ENCODE data around the gene RAG2. TPM values are rescaled to one million over a fixed set of nuclear protein-coding genes. Genes with fewer than 3 reads are reported as not detected.

Gene RAG2
- polyA plus RNA-seq, 4 donors: 0.37 to 0.73 (median 0.51) TPM

DNA sequence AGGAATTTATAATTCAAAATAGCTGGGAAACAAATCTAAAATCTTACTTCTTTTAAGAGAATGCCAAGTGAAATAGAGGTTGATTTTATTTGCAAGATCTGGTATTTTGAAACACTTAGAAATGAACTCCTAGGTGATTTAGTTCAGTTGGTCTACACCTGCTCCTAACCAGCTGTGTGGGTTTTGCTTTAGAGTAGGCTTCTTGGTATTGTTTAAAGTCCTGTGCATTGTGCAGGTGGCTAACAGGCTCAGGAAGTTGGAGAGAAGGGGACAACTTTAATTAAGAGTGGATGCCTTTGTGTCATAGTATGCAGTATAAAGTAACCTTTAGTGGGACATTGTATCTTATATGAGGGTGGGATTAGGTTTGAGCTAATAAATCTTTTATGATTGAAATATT, 4.1 kb upstream of the RAG2 start:
- no peak for DNase-seq (ENCODE audit: low read depth in 4 of 4, low spot score in 2 of 4)

DNA sequence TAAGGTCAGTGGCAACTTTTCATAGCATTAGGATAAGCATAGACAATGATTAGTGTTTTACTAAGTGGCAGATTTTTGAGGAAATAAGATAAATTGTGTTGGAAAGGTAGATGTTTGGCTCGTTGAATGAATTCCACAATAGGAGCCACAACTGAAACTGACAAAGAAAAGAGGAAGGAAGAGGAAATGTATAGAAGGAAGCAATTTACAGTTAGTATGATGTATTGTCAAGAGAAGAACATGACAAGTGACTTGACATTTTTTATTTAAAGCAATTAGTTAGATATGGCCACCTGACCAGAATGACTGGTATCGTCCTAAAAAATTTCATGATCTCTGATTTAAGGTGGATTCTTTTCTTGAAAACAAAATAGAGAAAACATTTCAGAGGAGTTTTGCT, 3.1 kb upstream of the RAG2 start:
- no peak for DNase-seq (ENCODE audit: low read depth in 4 of 4, low spot score in 2 of 4)

DNA sequence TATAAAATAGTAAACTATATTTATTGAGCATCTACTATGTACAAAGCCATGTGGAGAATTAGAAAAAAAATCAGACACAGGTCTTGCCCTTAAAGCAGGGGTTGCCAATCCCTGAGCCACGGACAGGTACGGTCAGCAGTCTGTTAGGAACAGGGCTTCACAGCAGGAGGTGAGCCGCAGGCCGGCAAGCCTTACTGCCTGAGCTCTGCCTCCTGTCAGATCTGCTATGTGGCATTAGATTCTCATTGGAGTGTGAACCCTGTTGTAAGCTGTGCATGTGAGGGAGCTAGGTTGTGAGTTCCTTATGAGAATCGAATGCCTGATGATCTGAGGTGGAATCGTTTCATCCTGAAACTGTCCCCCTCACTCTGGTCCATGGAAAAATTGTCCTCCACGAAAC, 2.1 kb upstream of the RAG2 start:
- DNase-seq (ENCODE audit: low read depth in 4 of 4, low spot score in 2 of 4): no peak

DNA sequence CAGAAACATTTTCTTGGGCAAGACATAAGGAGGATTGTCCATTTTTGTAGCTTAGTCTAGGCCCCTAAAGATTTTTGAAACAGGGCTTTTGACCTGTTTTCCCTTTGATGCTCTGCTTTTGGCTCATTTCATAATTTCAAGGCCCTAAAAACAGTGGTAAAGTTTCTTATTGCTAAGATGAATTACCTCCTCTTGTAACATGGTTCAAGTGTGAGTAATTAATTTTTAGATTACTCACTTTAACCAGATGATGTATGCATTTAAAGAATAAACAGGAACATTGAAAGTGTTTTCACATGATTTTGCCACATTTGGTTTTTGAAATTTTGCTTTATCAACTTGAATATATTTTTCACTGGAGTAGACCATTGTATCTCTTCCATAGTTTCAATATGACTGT, 1.2 kb downstream of the RAG2 start:
- no peak for DNase-seq (ENCODE audit: low read depth in 4 of 4, low spot score in 2 of 4)

DNA sequence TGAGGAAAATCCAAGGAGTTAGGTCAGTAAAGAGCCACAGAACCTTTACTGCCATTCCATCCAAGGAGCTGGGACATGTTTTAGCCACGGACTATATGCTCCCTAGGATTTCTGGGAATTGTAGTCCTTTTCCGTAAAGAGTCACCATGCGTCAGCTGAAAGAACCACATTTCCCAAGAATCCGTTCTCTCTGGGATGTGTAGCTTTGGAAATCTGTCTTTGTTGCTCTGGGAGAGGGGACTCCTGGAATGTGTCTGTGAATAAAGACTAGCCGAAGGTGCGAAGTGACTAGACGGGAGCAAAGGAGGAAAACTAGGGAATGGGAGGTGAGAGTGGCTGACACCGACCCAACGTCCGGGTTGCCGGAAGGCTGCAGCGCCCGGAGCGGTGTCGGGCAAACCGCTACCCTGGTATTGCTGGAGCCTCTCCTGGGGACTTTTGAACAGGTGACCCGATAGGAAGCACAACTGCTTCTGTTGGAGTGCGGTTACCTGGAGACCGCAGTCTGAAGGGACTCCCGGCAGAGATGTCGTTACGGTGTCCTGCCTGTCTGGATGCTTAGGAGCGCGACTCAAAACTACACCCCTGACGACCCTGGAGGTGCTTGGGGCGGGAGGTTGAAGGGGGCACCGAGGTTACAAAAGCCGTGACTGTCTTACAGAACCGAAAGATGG, 3.6 kb downstream of the RAG2 start, which contains the start of gene IFTAP:
IFTAP (plus strand) TSS at position 187 of the 674 bp plus-strand sequence. CDS start 15,602 bp downstream, outside the sequence.
- peak; percentile 70 to 96 (median 90) for DNase-seq (ENCODE audit: low read depth in 4 of 4, low spot score in 2 of 4)

DNA sequence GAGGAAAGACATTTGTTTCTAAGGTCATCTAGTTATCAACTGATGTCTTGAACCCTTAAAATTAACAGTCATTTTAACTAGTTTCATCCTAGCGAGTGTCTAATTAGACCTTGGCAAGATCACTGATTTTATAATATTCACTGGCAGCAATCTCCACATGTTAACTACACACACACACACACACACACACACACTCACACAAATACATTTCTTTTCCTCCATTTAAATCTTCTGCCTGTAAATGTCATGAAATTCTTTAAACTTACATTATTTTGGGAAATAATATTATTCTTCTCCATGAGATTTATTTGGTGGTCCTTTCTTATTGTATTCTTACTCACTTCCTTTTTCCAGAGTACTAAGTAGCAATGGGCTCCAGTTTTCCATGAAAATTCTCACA, 6.6 kb downstream of the RAG2 start:
- DNase-seq (ENCODE audit: low read depth in 4 of 4, low spot score in 2 of 4): no peak

DNA sequence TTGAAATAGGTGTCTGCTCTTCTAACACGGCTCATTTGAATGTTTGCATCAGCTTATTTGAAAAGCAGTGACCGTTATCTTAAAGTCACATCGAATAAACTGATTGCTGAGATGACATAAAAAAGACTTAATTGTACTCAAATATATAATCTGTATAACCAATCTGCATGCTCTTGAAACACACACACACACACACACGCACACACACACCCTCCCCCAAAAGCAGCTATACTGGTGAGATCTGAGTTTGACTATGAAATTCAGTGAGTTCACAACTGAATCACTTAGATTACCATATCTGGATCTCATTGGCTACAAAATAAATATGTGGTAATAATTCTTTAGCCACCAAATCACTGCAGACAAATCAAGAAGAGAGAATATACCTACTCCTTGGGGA, 7.5 kb downstream of the RAG2 start:
- no peak for DNase-seq (ENCODE audit: low read depth in 4 of 4, low spot score in 2 of 4)

DNA sequence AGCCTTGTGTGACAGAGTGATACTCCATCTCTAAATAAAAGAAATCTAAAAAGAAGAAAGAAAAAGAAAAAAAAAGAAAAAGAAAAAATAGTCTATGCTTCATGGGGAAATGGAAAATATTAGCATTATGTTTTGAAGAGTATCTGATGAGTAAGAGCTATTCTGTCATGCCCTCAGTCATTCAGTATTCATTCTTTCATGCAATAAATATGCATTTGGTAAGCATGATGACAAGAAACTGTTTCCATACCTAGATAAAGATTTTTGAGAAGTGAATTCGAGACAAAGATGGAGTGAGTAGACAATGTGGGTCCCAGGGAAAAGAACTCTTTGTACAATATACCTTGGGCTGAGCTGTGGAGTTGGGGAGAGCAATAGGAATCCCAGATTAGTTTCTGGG, 9.9 kb downstream of the RAG2 start:
- DNase-seq (ENCODE audit: low read depth in 4 of 4, low spot score in 2 of 4): no peak

DNA sequence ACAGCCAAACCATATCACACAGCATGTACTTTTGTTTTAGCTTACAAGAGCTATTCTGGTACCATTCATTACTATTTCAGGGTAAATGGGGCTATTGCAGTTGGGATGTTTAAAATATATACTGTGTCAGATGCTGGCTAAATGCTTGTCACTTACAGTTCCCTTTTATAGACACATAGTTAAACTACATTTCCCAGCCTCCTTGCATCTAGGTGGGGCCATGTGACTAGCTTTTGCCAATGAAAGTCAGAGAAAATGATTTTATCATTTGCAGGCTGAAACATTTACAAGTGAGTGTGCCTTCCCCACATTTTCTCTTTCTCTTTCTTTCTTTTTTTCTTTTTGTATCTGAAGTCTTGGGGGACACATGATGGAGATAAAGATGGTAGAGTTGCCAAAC, 11.5 kb downstream of the RAG2 start:
- DNase-seq (ENCODE audit: low read depth in 4 of 4, low spot score in 2 of 4): no peak

DNA sequence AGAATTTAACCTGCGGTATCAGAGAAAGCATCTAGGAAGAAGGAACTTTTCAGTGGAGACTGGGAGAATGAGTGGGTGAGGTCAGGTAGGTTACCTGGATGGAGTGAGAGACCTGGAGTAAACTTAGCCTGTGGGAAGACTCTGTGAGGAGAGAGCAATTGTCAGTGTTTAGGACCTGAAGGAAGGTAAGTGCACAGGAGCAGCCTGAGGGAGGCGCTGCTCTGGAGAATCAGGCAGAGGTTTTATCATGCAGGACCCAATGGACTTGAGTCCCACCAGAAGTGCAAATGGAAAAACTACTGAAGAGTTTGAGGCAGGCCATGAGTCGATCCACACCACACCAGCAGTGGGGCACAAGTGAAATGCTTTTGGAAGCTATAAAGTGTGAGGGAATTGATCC, 14.4 kb downstream of the RAG2 start:
- no peak for DNase-seq (ENCODE audit: low read depth in 4 of 4, low spot score in 2 of 4)

DNA sequence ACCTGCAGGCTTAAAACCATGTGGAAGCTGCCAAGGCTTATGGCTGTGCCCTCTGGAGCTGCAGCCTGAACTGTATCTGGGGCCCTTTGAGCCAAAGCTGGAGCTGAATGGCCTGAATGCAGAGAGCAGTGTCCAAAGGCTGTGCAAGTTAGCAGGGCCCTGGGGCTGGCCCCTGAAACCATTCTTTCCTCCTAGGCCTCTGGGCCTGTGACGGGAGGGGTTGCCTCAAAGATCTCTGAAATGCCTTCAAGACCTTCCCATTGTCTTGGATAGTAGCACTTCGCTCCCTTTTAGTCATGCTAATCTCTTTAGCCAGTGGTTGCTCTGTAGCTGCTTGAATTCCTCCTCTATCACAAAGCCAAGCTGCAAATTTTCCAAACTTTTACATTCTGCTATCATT, 16.5 kb downstream of the RAG2 start:
- no peak for DNase-seq (ENCODE audit: low read depth in 4 of 4, low spot score in 2 of 4)

DNA sequence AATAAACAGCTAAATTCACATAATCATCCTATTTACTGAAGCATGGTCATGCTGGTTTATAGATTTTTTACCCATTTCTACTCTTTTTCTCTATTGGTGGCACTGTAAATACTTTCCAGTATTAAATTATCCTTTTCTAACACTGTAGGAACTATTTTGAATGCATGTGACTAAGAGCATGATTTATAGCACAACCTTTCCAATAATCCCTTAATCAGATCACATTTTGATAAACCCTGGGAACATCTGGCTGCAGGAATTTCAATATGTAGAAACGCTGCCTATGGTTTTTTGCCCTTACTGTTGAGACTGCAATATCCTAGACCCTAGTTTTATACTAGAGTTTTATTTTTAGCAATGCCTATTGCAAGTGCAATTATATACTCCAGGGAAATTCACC, 19.6 kb downstream of the RAG2 start:
- no peak for DNase-seq (ENCODE audit: low read depth in 4 of 4, low spot score in 2 of 4)

DNA sequence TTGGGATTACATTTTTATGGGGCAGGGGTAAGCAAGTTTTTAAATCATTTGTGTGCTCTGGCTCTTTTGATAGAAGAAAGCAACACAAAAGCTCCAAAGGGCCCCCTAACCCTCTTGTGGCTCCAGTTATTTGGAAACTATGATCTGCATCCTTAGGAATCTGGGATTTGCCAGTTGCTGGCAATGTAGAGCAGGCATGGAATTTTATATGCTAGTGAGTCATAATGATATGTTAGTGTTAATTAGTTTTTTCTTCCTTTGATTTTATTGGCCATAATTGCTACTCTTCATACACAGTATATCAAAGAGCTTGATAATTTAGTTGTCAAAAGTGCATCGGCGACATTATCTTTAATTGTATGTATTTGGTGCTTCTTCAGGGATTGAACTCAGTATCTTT, 20.2 kb downstream of the RAG2 start:
- DNase-seq (ENCODE audit: low read depth in 4 of 4, low spot score in 2 of 4): no peak

DNA sequence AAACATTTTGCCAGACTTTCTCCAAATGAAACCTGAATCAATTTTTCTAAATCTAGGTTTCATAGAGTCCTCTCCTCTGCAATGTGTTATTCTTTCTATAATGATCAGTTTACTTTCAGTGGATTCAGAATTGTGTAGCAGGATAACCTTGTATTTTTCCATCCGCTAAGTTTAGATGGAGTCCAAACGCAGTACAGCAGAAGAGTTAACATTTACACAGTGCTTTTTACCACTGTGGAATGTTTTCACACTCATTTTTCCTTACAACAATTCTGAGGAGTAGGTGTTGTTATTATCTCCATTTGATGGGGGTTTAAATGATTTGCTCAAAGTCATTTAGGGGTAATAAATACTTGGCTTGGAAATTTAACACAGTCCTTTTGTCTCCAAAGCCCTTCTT, 20.7 kb downstream of the RAG2 start:
- no peak for DNase-seq (ENCODE audit: low read depth in 4 of 4, low spot score in 2 of 4)

DNA sequence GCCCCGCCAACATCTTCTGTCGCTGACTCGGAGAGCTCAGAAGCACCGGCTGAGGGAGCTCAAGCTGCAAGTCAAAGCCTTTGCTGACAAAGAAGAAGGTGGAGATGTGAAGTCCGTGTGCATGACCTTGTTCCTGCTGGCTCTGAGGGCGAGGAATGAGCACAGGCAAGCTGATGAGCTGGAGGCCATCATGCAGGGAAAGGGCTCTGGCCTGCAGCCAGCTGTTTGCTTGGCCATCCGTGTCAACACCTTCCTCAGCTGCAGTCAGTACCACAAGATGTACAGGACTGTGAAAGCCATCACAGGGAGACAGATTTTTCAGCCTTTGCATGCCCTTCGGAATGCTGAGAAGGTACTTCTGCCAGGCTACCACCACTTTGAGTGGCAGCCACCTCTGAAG, 23.6 kb downstream of the RAG2 start:
- no peak for DNase-seq (ENCODE audit: low read depth in 4 of 4, low spot score in 2 of 4)

DNA sequence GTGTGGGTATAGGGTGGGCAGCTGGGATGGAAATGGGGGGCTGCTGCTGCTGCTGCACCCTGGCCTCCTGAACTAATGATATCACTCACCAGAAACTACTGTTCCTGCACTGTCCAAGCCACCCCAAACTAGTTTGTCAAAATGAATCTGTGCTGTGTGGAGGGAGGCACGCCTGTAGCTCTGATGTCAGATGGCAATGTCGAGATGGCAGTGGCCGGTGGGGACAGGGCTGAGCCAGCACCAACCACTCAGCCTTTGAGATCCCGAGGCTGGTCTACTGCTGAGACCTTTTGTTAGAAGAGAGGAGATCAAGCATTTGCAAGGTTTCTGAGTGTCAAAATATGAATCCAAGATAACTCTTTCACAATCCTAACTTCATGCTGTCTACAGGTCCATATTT, 28.9 kb downstream of the RAG2 start:
- no peak for DNase-seq (ENCODE audit: low read depth in 4 of 4, low spot score in 2 of 4)

DNA sequence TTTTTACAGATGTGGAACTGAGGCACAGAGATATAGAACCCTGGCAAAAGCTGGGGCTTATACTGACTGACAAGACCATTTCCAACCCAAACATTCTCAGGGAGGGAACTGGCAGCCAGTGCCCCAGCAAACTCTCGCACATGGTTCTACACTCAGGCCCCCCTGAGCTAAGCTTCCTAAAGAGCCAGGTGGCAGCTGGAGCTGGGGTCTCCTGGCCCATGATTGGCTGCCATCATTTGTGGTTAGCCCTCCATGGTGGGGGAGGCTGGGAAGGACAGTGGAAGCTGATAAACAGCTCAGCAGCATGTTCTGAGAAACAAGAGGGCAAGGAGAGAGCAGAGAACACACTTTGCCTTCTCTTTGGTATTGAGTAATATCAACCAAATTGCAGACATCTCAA, 30.3 kb downstream of the RAG2 start, which contains the start of gene RAG1:
RAG1 (plus strand) TSS at position 314 of the 400 bp plus-strand sequence. CDS start 5,298 bp downstream, outside the sequence.
- DNase-seq (ENCODE audit: low read depth in 4 of 4, low spot score in 2 of 4): no peak

DNA sequence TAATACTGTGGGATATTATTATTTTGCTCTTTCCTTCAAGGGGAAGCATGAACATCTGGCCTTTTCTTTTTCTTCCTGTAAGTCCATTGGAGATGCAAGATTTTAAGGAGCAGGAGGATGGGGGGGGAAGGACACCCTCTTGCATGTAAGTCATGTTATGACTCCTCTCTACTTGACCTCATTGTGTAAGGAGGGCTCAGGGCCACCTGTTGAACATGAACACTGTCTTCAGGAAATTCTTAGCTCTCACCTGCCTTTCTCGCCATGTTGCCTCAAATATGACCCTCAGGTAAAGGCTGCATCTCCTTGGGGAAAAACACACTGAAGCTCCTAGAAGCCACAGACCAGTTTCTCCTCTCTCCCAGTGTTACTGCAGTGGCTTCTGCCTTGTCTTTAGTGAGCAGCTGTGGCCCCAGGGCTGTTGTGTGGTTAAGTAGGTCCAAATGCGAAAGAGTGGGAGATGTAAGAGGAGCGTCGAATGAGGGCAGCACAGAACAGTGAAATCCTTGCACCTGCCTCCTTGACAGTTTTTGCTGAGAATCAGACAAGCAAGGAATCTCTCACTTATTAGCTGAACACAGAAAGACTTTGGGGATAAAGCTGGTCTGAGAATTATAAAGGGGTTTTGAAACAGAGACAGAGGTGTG, 31.5 kb downstream of the RAG2 start:
- DNase-seq (ENCODE audit: low read depth in 4 of 4, low spot score in 2 of 4): no peak

DNA sequence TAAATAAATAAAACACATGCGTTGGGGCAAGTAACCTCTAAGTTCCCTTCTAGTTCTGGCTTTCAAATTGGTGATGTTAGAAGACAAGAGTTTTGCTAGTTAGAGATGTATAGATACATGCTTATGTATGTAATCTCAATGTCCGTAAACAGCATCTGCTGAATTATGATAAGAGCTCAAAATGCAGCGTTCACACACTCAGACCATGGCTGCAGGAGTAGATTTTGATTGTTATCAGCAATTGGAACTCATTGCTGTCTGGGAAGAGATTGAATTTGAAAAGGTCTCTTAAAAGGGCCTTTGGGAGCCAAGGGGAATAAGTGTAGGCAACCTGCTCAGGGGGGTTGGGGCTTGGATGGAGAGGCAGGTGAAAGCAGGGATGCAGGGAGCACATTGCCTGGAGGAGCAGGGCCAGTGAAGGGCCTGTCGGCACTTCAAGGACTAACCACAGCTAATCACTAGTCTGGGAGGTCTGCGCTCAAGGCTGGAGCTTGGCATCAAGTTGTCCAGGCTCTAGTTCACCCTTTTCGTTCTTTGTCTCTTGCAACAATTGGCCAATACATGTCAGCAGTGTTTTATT, 32.9 kb downstream of the RAG2 start:
- no peak for DNase-seq (ENCODE audit: low read depth in 4 of 4, low spot score in 2 of 4)

DNA sequence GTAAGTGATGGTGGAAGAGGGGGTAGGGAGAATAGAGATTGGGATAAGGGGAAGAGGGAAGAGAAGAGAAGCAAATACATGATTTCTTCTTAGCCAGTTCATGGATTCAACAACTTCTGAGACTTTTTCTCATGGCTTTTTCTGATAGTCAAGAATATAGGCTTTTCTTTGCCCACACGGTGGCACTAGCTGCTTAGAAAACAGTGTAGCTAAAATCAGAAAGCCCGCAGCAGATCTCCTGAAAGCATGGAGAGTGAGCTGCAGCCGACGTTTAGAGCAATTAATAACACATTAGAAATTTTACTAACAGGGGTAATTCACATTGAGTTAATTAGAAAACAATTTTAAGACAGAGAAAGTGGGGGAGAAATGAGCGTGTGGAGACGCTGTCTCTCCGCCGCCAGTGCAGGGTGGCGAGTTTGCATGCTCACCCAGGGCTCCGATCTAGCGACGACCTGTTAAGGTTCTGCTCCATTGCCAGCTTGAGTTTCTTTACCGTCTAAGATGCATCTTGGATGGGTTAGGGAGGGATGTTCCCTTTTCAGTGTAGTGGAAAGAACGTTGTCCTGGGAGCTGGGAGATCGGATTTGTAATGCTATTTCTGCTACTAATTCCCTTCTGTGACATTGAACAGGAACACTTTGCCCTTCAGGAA, 33.5 kb downstream of the RAG2 start:
- DNase-seq (ENCODE audit: low read depth in 4 of 4, low spot score in 2 of 4): peak; percentile 37 to 75 (median 52)

DNA sequence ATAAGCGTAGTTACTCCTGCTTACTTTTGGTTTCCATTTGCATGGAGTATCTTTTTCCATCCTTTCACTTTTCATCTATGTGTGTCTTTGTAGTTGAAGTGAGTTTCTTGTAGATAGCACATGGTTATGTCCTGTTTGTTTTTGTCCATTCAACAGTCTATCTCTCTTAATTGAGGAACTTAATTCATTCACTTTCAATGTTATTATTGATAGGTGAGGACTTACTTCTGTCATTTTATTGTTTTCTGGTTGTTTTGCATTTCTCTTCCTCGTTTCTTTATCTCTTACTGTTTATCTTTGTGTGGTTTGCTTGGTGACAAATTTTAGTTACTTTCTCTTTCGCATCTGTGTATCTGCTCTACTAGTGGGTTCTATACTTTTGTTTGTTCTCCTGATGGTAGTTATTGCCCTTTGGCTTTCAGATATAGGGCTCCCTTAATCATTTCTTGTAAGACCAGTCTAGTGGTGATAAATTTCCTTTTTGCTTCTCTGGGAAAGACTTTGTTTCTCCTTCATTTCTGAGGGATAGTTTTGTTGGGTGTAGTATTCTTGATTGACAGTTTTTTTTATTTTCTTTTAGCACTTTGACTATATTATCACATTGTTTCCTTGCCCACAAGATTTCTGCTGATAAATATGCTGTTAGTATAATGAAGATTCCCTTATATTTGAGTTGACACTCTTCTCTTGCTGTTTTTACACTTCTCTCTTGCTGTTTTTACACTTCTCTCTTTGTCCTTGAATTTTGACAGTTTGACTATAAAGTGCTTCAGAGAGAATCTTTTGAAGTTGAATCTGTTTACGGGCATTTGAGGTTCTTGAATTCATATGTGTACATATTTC, 39.2 kb downstream of the RAG2 start:
- DNase-seq (ENCODE audit: low read depth in 4 of 4, low spot score in 2 of 4): no peak

All from left renal cortex interstitium (tissue), 4 donors.